ENCODE data around the gene MPG. TPM values are rescaled to one million over a fixed set of nuclear protein-coding genes. Genes with fewer than 3 reads are reported as not detected.

Gene MPG
- total RNA-seq, 2 donors from 2014 or later, result 24.3 to 27.4 TPM

GRCh38 chr16:88613-89012, 10.6 kb downstream of the MPG start:
- no peaks in the 10 kb centered on the region for H3K9me3 ChIP-seq (ENCODE audit: control insufficient read depth, low read length, poor library complexity, severe bottlenecking)
- DNase-seq, result no peak
- Mint-ChIP-seq H3K4me1 (peaks cover 4% of the 10 kb centered on the region), H3K4me3 (no peak overlapping the region), H3K36me3 (ENCODE audit: low read depth) (peaks cover 5% of the 10 kb centered on the region), H3K27me3 (no peaks in the 10 kb centered on the region), H3K27ac (no peak overlapping the region)
- no peak for ATAC-seq

GRCh38 chr16:89391-90302, 11.6 kb downstream of the MPG start:
- H3K9me3 ChIP-seq (ENCODE audit: control insufficient read depth, low read length, poor library complexity, severe bottlenecking), result no peaks in the 10 kb centered on the region
- H3K36me3 Mint-ChIP-seq (ENCODE audit: low read depth), result peaks cover 2% of the 10 kb centered on the region
- no peak for DNase-seq
- no peaks in the 10 kb centered on the region for H3K27me3 Mint-ChIP-seq
- no peaks in the 10 kb centered on the region for H3K4me1 Mint-ChIP-seq
- ATAC-seq, result no peak
- no peak overlapping the region for H3K27ac Mint-ChIP-seq
- no peak overlapping the region for H3K4me3 Mint-ChIP-seq

GRCh38 chr16:91484-91883, 13.5 kb downstream of the MPG start:
- Mint-ChIP-seq H3K4me3 (no peak overlapping the region), H3K27me3 (no peaks in the 10 kb centered on the region), H3K4me1 (no peaks in the 10 kb centered on the region), H3K36me3 (ENCODE audit: low read depth) (no peaks in the 10 kb centered on the region), H3K27ac (no peak overlapping the region)
- no peaks in the 10 kb centered on the region for H3K9me3 ChIP-seq (ENCODE audit: control insufficient read depth, low read length, poor library complexity, severe bottlenecking)
- DNase-seq (no peak), ATAC-seq (no peak)

GRCh38 chr16:92431-93339, 14.7 kb downstream of the MPG start:
- H3K27ac Mint-ChIP-seq, result no peak overlapping the region

GRCh38 chr16:94918-95265, 16.9 kb downstream of the MPG start:
- Mint-ChIP-seq H3K4me3 (no peak overlapping the region), H3K27ac (no peak overlapping the region), H3K4me1 (peaks cover 6% of the 10 kb centered on the region), H3K27me3 (no peaks in the 10 kb centered on the region), H3K36me3 (ENCODE audit: low read depth) (no peaks in the 10 kb centered on the region)
- ATAC-seq (no peak), DNase-seq (no peak)
- H3K9me3 ChIP-seq (ENCODE audit: control insufficient read depth, low read length, poor library complexity, severe bottlenecking), result no peaks in the 10 kb centered on the region

More at GRCh38 chr16:92431-93339, 14.7 kb downstream of the MPG start:
- DNase-seq (no peak), ATAC-seq (no peak)
- no peaks in the 10 kb centered on the region for H3K27me3 Mint-ChIP-seq
- H3K4me1 Mint-ChIP-seq, result peaks cover 5% of the 10 kb centered on the region
- no peak overlapping the region for H3K4me3 Mint-ChIP-seq
- no peaks in the 10 kb centered on the region for H3K36me3 Mint-ChIP-seq (ENCODE audit: low read depth)
- no peaks in the 10 kb centered on the region for H3K9me3 ChIP-seq (ENCODE audit: control insufficient read depth, low read length, poor library complexity, severe bottlenecking)

GRCh38 chr16:96935-97381, 18.9 kb downstream of the MPG start:
- Mint-ChIP-seq H3K4me3 (no peak overlapping the region), H3K27me3 (no peaks in the 10 kb centered on the region), H3K36me3 (ENCODE audit: low read depth) (no peaks in the 10 kb centered on the region), H3K4me1 (peaks cover 9% of the 10 kb centered on the region), H3K27ac (no peak overlapping the region)
- peak; percentile 100 for ATAC-seq
- DNase-seq, result peak; percentile 85 to 90 (median 86)
- H3K9me3 ChIP-seq (ENCODE audit: control insufficient read depth, low read length, poor library complexity, severe bottlenecking), result no peaks in the 10 kb centered on the region

GRCh38 chr16:97822-98221, 19.8 kb downstream of the MPG start:
- no peaks in the 10 kb centered on the region for H3K27me3 Mint-ChIP-seq
- H3K4me3 Mint-ChIP-seq, result no peak overlapping the region
- no peaks in the 10 kb centered on the region for H3K36me3 Mint-ChIP-seq (ENCODE audit: low read depth)
- H3K9me3 ChIP-seq (ENCODE audit: control insufficient read depth, low read length, poor library complexity, severe bottlenecking), result no peaks in the 10 kb centered on the region
- peaks cover 9% of the 10 kb centered on the region for H3K4me1 Mint-ChIP-seq
- no peak overlapping the region for H3K27ac Mint-ChIP-seq
- DNase-seq (no peak), ATAC-seq (no peak)

- Mint-ChIP-seq H3K27me3 (no peaks in the 10 kb centered on the region), H3K27ac (no peak overlapping the region), H3K4me3 (no peak overlapping the region), H3K4me1 (peaks cover 9% of the 10 kb centered on the region), H3K36me3 (ENCODE audit: low read depth) (no peaks in the 10 kb centered on the region)
- ATAC-seq, result no peak
- no peak for DNase-seq
- no peaks in the 10 kb centered on the region for H3K9me3 ChIP-seq (ENCODE audit: control insufficient read depth, low read length, poor library complexity, severe bottlenecking)
These were observed 23.0 kb downstream of the MPG start for GRCh38 chr16:100989-101388.

GRCh38 chr16:101586-101985, 23.6 kb downstream of the MPG start:
- ATAC-seq, result no peak
- H3K27ac Mint-ChIP-seq, result no peak overlapping the region
- no peak for DNase-seq
- peaks cover 9% of the 10 kb centered on the region for H3K4me1 Mint-ChIP-seq
- no peaks in the 10 kb centered on the region for H3K36me3 Mint-ChIP-seq (ENCODE audit: low read depth)
- H3K9me3 ChIP-seq (ENCODE audit: control insufficient read depth, low read length, poor library complexity, severe bottlenecking), result no peaks in the 10 kb centered on the region
- H3K4me3 Mint-ChIP-seq, result no peak overlapping the region
- no peaks in the 10 kb centered on the region for H3K27me3 Mint-ChIP-seq

GRCh38 chr16:102060-102855, 24.2 kb downstream of the MPG start:
- Mint-ChIP-seq H3K4me1 (peaks cover 9% of the 10 kb centered on the region), H3K4me3 (no peak overlapping the region), H3K27ac (no peak overlapping the region), H3K27me3 (no peaks in the 10 kb centered on the region), H3K36me3 (ENCODE audit: low read depth) (no peaks in the 10 kb centered on the region)
- no peaks in the 10 kb centered on the region for H3K9me3 ChIP-seq (ENCODE audit: control insufficient read depth, low read length, poor library complexity, severe bottlenecking)
- ATAC-seq (no peak), DNase-seq (no peak)

GRCh38 chr16:104355-104754, 26.3 kb downstream of the MPG start:
- no peaks in the 10 kb centered on the region for H3K27me3 Mint-ChIP-seq
- no peak overlapping the region for H3K27ac Mint-ChIP-seq
- no peak overlapping the region for H3K4me3 Mint-ChIP-seq
- H3K4me1 Mint-ChIP-seq, result peaks cover 6% of the 10 kb centered on the region
- no peak for ATAC-seq
- H3K36me3 Mint-ChIP-seq (ENCODE audit: low read depth), result no peaks in the 10 kb centered on the region
- no peak for DNase-seq
- no peaks in the 10 kb centered on the region for H3K9me3 ChIP-seq (ENCODE audit: control insufficient read depth, low read length, poor library complexity, severe bottlenecking)

- ATAC-seq, result no peak
- H3K9me3 ChIP-seq (ENCODE audit: control insufficient read depth, low read length, poor library complexity, severe bottlenecking), result no peaks in the 10 kb centered on the region
- DNase-seq, result no peak
- no peaks in the 10 kb centered on the region for H3K27me3 Mint-ChIP-seq
- H3K4me3 Mint-ChIP-seq, result no peak overlapping the region
- no peak overlapping the region for H3K27ac Mint-ChIP-seq
- H3K4me1 Mint-ChIP-seq, result peaks cover 6% of the 10 kb centered on the region
- no peaks in the 10 kb centered on the region for H3K36me3 Mint-ChIP-seq (ENCODE audit: low read depth)
These were observed 26.9 kb downstream of the MPG start for GRCh38 chr16:104928-105327.

- no peak for DNase-seq
- Mint-ChIP-seq H3K27me3 (no peaks in the 10 kb centered on the region), H3K36me3 (ENCODE audit: low read depth) (no peaks in the 10 kb centered on the region), H3K27ac (no peak overlapping the region), H3K4me1 (peaks cover 6% of the 10 kb centered on the region), H3K4me3 (no peak overlapping the region)
- no peak for ATAC-seq
- no peaks in the 10 kb centered on the region for H3K9me3 ChIP-seq (ENCODE audit: control insufficient read depth, low read length, poor library complexity, severe bottlenecking)
These were observed 27.5 kb downstream of the MPG start for GRCh38 chr16:105521-105920.

Data from T-helper 17 cell (primary cell).